Kidney (tissue), 14 donors: ENCODE measurements around the gene KIAA0930. TPM values are rescaled to one million over a fixed set of nuclear protein-coding genes. Genes with fewer than 3 reads are reported as not detected.
A peak's percentile ranks its signal among the peaks of the same experiment; 100 is the strongest.

Experiments used
- DNase-seq, 5 donors: peaks; one replicate each; pipeline ENCODE4 v3.0.0-alpha.2; 2013 to 2020
- FAIRE-seq: peaks from 2 replicates; lab custom pipeline; 2012; peaks lifted over from hg19 to GRCh38; lab: Jason Lieb, UNC
- H3K27ac ChIP-seq, 2 donors: one replicate each; pipeline ENCODE4 v1.7.0; 2013; ENCODE audit warnings: low read depth in 2 of 2, low read length in 2 of 2, inconsistent platforms in 1 of 2
- H3K27me3 ChIP-seq: one replicate; pipeline ENCODE4 v1.7.1; 2013; ENCODE audit warnings: low read length, inconsistent platforms; ENCODE audit not compliant: control insufficient read depth, insufficient read depth
- H3K36me3 ChIP-seq, 3 donors: one replicate each; pipeline versions ENCODE4 v1.7.0 to v1.7.1; 2013; ENCODE audit warnings: low read length in 3 of 3, control low read depth in 1 of 3, inconsistent platforms in 1 of 3; ENCODE audit not compliant: insufficient read depth in 3 of 3, control insufficient read depth in 2 of 3
- H3K4me1 ChIP-seq, 3 donors: one replicate each; pipeline versions ENCODE4 v1.7.0 to v1.7.1; 2013; ENCODE audit warnings: low read length in 3 of 3, inconsistent platforms in 1 of 3, low read depth in 1 of 3; ENCODE audit not compliant: control insufficient read depth in 2 of 3, insufficient read depth in 2 of 3
- H3K4me3 ChIP-seq, 3 donors: one replicate each; pipeline versions ENCODE4 v1.7.0 to v1.8.1; 2013; ENCODE audit warnings: low read length in 3 of 3, control low read depth in 1 of 3, inconsistent platforms in 1 of 3
- H3K9ac ChIP-seq, 3 donors: one replicate each; pipeline versions ENCODE4 v1.7.0 to v1.7.1; 2013; ENCODE audit warnings: low read length in 3 of 3, control low read depth in 1 of 3, inconsistent platforms in 1 of 3
- H3K9me3 ChIP-seq, 3 donors: one replicate each; pipeline versions ENCODE4 v1.7.0 to v1.7.1; 2013; ENCODE audit warnings: low read length in 3 of 3, control low read depth in 1 of 3, inconsistent platforms in 1 of 3; ENCODE audit not compliant: control insufficient read depth in 2 of 3, insufficient read depth in 1 of 3
- intact Hi-C: fragments of 100-400 bp; cut with DNase I; formaldehyde crosslinking; loops from one replicate; pipeline ENCODE4 v1.11.1; 2022
- polyA plus RNA-seq: library from polyadenylated mRNA; stranded (reverse); fragments of 350-450 nt; fragmentation: Illumina TruSeq; extraction: RNeasy Lipid Tissue Mini Kit (QIAGEN cat#74804); gene quantifications from one replicate; pipeline ENCODE4 v1.2.3, GENCODE V29; 2014; ENCODE audit warnings: low read depth, low replicate concordance; ENCODE audit not compliant: insufficient read depth
- total RNA-seq: library from RNA; stranded (reverse); fragmentation: NEBNext Ultra II Directional; extraction: Animal tissue kit (Norgen Biotek cat#: 25700); gene quantifications from one replicate; pipeline ENCODE4 v1.2.1, GENCODE V29; 2021
- TF ChIP-seq, protein P1 (sequence below): IDR thresholded peaks from 3 replicates; pipeline ENCODE4 v1.5.1; 2012; ENCODE audit warnings: mild to moderate bottlenecking, moderate library complexity, borderline replicate concordance; ENCODE audit not compliant: insufficient read depth; ENCODE audit errors: extremely low read depth
- donor health status: control.
- donor health status: control.
- donor health status: control.
- donor health status: control.
- donor health status: control.
- donor health status: DM: yes; HTN: yes; CAD: no.
- donor health status: Normal renal cell carcinoma (clear cell type).

The KIAA0930 gene
- total and polyA plus RNA-seq, 2 donors from 2014 or later = 26.4 to 55.4 TPM

DNA sequence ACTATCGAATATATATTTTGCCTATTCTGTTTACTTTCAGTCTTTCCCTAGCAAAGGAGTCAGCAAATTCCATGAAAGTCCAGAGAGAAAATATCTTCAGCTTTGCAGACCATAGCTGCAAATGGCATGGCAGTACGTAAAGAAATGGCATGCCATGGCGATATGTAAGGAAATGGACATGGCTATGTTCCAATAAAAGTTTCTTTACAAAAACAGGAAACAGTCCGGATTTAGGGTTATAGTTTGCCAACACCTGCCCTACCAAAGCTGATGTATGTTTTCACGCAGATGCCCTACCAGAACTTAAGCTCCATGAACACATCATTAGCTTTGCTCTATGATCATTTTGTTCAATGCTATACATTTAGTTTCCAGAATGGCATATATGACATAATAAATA is 19.5 kb downstream of the KIAA0930 start:
- H3K36me3 ChIP-seq = no peaks in the 10 kb centered on the region
- DNase-seq (no peak), FAIRE-seq (no peak)

DNA sequence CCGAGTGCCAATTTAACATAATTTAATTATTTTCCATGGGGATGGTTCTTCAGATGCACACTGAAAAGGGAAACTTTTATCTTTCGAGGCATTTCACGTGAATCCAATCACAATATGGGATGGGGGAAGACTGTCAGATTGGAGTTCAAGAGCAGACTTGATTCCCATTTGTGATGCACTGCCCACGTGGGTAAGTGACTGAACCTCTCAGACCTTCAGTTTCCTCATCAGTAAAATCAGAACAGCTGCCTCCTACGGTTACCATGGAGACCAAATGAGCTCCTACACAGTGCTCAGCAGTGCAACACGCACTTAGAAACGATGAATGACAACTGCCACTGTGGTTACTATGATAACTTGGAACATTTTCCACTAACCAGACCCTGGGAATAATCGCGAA is 21.7 kb downstream of the KIAA0930 start:
- intact Hi-C loops = no loop called here

More for the DNA sequence above, 19.5 kb downstream of the KIAA0930 start:
- H3K9me3 ChIP-seq = no peaks in the 10 kb centered on the region
- TF ChIP-seq, protein P1, sequence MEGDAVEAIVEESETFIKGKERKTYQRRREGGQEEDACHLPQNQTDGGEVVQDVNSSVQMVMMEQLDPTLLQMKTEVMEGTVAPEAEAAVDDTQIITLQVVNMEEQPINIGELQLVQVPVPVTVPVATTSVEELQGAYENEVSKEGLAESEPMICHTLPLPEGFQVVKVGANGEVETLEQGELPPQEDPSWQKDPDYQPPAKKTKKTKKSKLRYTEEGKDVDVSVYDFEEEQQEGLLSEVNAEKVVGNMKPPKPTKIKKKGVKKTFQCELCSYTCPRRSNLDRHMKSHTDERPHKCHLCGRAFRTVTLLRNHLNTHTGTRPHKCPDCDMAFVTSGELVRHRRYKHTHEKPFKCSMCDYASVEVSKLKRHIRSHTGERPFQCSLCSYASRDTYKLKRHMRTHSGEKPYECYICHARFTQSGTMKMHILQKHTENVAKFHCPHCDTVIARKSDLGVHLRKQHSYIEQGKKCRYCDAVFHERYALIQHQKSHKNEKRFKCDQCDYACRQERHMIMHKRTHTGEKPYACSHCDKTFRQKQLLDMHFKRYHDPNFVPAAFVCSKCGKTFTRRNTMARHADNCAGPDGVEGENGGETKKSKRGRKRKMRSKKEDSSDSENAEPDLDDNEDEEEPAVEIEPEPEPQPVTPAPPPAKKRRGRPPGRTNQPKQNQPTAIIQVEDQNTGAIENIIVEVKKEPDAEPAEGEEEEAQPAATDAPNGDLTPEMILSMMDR = no peak
- H3K4me1 ChIP-seq = peaks cover 0 to 1% (median 0%) of the 10 kb centered on the region in 3 donors
- H3K27me3 ChIP-seq = no peaks in the 10 kb centered on the region
- no peak overlapping the region for H3K27ac ChIP-seq
- no peak overlapping the region for H3K4me3 ChIP-seq
- intact Hi-C loops = no loop called here
- no peak overlapping the region for H3K9ac ChIP-seq

DNA sequence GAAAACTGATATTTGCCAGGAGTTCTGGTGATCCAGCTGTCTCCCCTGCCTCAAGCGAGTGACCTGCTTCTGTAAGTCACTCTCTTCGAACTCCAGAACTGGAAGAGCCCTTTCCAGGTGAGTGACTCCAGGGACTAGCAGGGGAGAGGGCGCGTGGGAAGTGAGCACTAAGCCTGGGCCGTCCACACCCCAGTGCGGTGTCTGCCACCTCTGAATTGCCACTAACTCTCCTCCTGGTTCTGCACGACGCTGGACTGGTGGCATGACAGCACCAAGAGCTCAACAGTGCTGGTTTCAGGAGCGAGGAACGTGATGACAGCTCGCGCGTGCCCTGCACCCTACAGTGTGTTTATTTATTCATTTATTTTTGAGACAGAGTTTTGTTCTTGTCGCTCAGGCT is 22.9 kb downstream of the KIAA0930 start:
- FAIRE-seq = no peak

More for the DNA sequence above, 21.7 kb downstream of the KIAA0930 start:
- Histone ChIP-seq H3K4me3 (no peak overlapping the region), H3K9me3 (no peaks in the 10 kb centered on the region), H3K9ac (no peak overlapping the region), H3K27ac (no peak overlapping the region), H3K36me3 (no peaks in the 10 kb centered on the region), H3K4me1 (peaks cover 0 to 4% (median 0%) of the 10 kb centered on the region in 3 donors), H3K27me3 (no peaks in the 10 kb centered on the region)
- DNase-seq = no peak
- no peak for FAIRE-seq
- TF ChIP-seq, protein P1 = no peak

More for the DNA sequence above, 22.9 kb downstream of the KIAA0930 start:
- Histone ChIP-seq H3K4me3 (no peak overlapping the region), H3K4me1 (peaks cover 0 to 5% (median 0%) of the 10 kb centered on the region in 3 donors), H3K36me3 (no peaks in the 10 kb centered on the region), H3K27ac (no peak overlapping the region), H3K9ac (no peak overlapping the region), H3K27me3 (no peaks in the 10 kb centered on the region), H3K9me3 (no peaks in the 10 kb centered on the region)
- DNase-seq = peak in 1 of 5 donors; percentile 35
- intact Hi-C loops = no loop called here
- TF ChIP-seq, protein P1 = no peak
